Astrocyte (in vitro differentiated cells and primary cell): ENCODE results near the gene BCAS1. TPM values are rescaled to one million over a fixed set of nuclear protein-coding genes. Genes with fewer than 3 reads are reported as not detected.
"Not testable (repeated sequence)": the region's sequence is repeated elsewhere in the genome, so short reads cannot be mapped to it uniquely, and the experiment has no call there.

Experiments
- DNase-seq: peaks from one replicate; pipeline ENCODE4 v3.0.0-alpha.2; 2010; ENCODE audit warnings: low read depth
- FAIRE-seq: peaks from 2 replicates; lab custom pipeline; 2011; peaks lifted over from hg19 to GRCh38; lab: Jason Lieb, UNC
- H2AFZ ChIP-seq: 2 replicates; pipeline ENCODE4 v1.6.0; 2012; ENCODE audit warnings: low read depth, low read length, inconsistent platforms
- H3K27ac ChIP-seq: 2 replicates; pipeline ENCODE4 v1.5.1; 2011; ENCODE audit warnings: low read depth, low read length, inconsistent platforms
- H3K27me3 ChIP-seq: 2 replicates; pipeline ENCODE4 v1.6.0; 2011; ENCODE audit warnings: low read length, inconsistent platforms; ENCODE audit not compliant: insufficient read depth
- H3K36me3 ChIP-seq: 2 replicates; pipeline ENCODE4 v1.5.1; 2011; ENCODE audit warnings: low read length, inconsistent platforms; ENCODE audit not compliant: insufficient read depth
- H3K4me1 ChIP-seq: 2 replicates; pipeline ENCODE4 v1.5.1; 2011; ENCODE audit warnings: low read length, inconsistent platforms; ENCODE audit not compliant: insufficient read depth
- H3K4me2 ChIP-seq: 2 replicates; pipeline ENCODE4 v1.6.0; 2012; ENCODE audit warnings: low read length, inconsistent platforms
- H3K4me3 ChIP-seq: 2 replicates; pipeline ENCODE4 v1.5.1; 2011; ENCODE audit warnings: low read depth, mild to moderate bottlenecking, low read length, inconsistent platforms; ENCODE audit not compliant: insufficient read depth
- H3K79me2 ChIP-seq: 2 replicates; pipeline ENCODE4 v1.6.0; 2012; ENCODE audit warnings: mild to moderate bottlenecking, low read length, inconsistent platforms; ENCODE audit not compliant: insufficient read depth
- H3K9ac ChIP-seq: 2 replicates; pipeline ENCODE4 v1.6.0; 2012; ENCODE audit warnings: mild to moderate bottlenecking, low read length, inconsistent platforms
- H3K9me3 ChIP-seq: 2 replicates; pipeline ENCODE4 v1.5.1; 2012; ENCODE audit warnings: low read depth, mild to moderate bottlenecking, low read length, inconsistent platforms; ENCODE audit not compliant: insufficient read depth
- H4K20me1 ChIP-seq: 2 replicates; pipeline ENCODE4 v1.6.0; 2012; ENCODE audit warnings: low read length, inconsistent platforms; ENCODE audit not compliant: insufficient read depth
- H3K27ac Mint-ChIP-seq: one replicate; pipeline ENCODE4 v1.8.0; 2021; ENCODE audit warnings: mild to moderate bottlenecking, mixed read lengths; ENCODE audit not compliant: unreplicated experiment
- H3K27me3 Mint-ChIP-seq: one replicate; pipeline ENCODE4 v1.8.0; 2021; ENCODE audit warnings: low read depth, mixed read lengths; ENCODE audit not compliant: unreplicated experiment
- H3K36me3 Mint-ChIP-seq: one replicate; pipeline ENCODE4 v1.8.0; 2021; ENCODE audit warnings: low read depth, mixed read lengths; ENCODE audit not compliant: unreplicated experiment
- H3K4me1 Mint-ChIP-seq: one replicate; pipeline ENCODE4 v1.8.0; 2021; ENCODE audit warnings: low read depth, mixed read lengths; ENCODE audit not compliant: unreplicated experiment
- H3K4me3 Mint-ChIP-seq: one replicate; pipeline ENCODE4 v1.8.0; 2021; ENCODE audit warnings: mild to moderate bottlenecking, moderate library complexity, mixed read lengths; ENCODE audit not compliant: unreplicated experiment
- H3K9me3 Mint-ChIP-seq: one replicate; pipeline ENCODE4 v1.8.0; 2021; ENCODE audit warnings: mild to moderate bottlenecking, mixed read lengths; ENCODE audit not compliant: unreplicated experiment
- EZH2 ChIP-seq: IDR thresholded peaks from 2 replicates; pipeline ENCODE4 v1.6.1; 2012; ENCODE audit warnings: mild to moderate bottlenecking, low read length, inconsistent platforms; ENCODE audit not compliant: insufficient read depth
- total RNA-seq: library from RNA; stranded (reverse); gene quantifications from 2 replicates; pipeline ENCODE4 v1.2.1, GENCODE V29; 2021
- TF ChIP-seq, protein P1 (sequence below): IDR thresholded peaks from 2 replicates; pipeline ENCODE4 v1.5.1; 2011; ENCODE audit warnings: low read depth, mild to moderate bottlenecking, inconsistent platforms, low read length, moderate library complexity; ENCODE audit not compliant: insufficient read depth

The BCAS1 gene
- total RNA-seq, 1 donor from 2014 or later, result not detected

DNA sequence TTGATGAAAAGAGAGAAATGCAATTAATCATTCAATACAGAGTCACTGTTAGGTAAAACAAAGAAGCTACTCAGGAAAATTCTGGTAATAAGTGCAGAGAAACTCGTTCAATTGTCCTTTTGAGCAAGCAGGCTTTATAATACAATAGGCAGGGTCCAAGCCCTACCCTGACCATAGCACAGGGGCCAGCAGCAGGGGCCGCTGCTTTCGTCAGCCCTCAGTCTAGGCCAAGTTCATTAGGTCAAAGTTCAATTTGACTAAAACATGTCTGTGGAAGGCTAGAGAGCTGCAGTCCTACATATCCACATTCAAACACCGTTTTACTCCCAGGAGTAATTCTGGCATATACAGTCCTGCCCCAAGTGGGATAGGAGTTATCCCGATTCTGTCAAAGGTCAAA lies 94.6 kb downstream of the BCAS1 start:
- no peak for FAIRE-seq

DNA sequence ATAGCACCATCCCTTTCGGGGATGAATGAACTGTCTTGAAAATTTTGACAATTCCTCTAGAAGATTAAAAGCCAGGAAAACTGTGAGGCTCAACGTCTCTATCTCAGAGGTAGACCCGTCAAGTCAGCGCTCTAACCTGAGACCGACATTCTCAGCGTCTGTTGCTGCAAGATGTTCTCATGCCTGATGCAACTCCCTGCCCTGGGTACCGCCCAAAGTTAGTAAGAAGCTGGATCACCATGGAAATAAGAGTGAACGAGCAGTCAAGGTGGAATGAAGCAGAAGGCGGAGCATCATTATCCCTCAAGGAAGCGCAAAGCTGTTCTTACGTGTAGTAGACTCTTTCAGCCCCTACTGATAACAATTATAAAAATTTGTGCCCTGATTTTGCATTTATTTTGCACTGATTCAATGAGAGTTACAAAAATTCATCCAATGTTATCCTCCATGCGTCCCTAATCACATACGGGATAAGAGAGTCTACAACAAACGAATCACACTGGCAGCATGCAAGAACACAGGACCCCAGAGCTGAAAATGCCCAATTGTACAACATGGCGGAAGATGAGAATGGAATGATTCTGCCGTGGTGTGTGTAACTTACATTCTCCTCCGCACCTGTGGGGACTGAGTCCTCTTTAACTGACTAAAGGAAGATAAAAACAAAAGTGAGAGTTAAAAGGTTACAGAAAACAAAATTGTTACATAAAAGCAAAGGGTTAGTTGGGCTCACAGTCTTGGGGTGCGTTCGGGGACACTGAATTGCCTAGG lies 95.4 kb downstream of the BCAS1 start:
- Histone ChIP-seq H3K27ac (no peak overlapping the region), H3K9me3 (no peaks in the 10 kb centered on the region), H3K36me3 (no peaks in the 10 kb centered on the region), H3K79me2 (no peaks in the 10 kb centered on the region), H3K9ac (no peak overlapping the region), H3K4me3 (no peak overlapping the region), H3K27me3 (no peaks in the 10 kb centered on the region), H2AFZ (no peak overlapping the region), H4K20me1 (no peaks in the 10 kb centered on the region), H3K4me1 (no peaks in the 10 kb centered on the region), H3K4me2 (no peak overlapping the region)
- no peak for TF ChIP-seq EZH2
- TF ChIP-seq, protein P1, sequence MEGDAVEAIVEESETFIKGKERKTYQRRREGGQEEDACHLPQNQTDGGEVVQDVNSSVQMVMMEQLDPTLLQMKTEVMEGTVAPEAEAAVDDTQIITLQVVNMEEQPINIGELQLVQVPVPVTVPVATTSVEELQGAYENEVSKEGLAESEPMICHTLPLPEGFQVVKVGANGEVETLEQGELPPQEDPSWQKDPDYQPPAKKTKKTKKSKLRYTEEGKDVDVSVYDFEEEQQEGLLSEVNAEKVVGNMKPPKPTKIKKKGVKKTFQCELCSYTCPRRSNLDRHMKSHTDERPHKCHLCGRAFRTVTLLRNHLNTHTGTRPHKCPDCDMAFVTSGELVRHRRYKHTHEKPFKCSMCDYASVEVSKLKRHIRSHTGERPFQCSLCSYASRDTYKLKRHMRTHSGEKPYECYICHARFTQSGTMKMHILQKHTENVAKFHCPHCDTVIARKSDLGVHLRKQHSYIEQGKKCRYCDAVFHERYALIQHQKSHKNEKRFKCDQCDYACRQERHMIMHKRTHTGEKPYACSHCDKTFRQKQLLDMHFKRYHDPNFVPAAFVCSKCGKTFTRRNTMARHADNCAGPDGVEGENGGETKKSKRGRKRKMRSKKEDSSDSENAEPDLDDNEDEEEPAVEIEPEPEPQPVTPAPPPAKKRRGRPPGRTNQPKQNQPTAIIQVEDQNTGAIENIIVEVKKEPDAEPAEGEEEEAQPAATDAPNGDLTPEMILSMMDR, result no peak
- DNase-seq, result no peak
- Mint-ChIP-seq H3K36me3 (no peaks in the 10 kb centered on the region), H3K27me3 (no peaks in the 10 kb centered on the region), H3K4me3 (no peak overlapping the region), H3K27ac (no peak overlapping the region), H3K9me3 (peaks cover 9% of the 10 kb centered on the region), H3K4me1 (no peaks in the 10 kb centered on the region)
- no peak for FAIRE-seq

More for the DNA sequence above, 94.6 kb downstream of the BCAS1 start:
- no peaks in the 10 kb centered on the region for H3K27me3 Mint-ChIP-seq
- no peaks in the 10 kb centered on the region for H3K27me3 ChIP-seq
- no peaks in the 10 kb centered on the region for H3K36me3 Mint-ChIP-seq
- H3K4me3 Mint-ChIP-seq, result no peak overlapping the region
- H3K27ac Mint-ChIP-seq, result no peak overlapping the region
- H3K4me1 ChIP-seq, result no peaks in the 10 kb centered on the region
- H3K9ac ChIP-seq, result no peak overlapping the region
- no peaks in the 10 kb centered on the region for H3K79me2 ChIP-seq
- TF ChIP-seq, protein P1, result no peak
- TF ChIP-seq EZH2, result no peak
- H3K36me3 ChIP-seq, result no peaks in the 10 kb centered on the region
- DNase-seq, result no peak
- H3K4me1 Mint-ChIP-seq, result no peaks in the 10 kb centered on the region
- no peak overlapping the region for H3K4me3 ChIP-seq
- H3K27ac ChIP-seq, result no peak overlapping the region
- no peak overlapping the region for H2AFZ ChIP-seq
- H4K20me1 ChIP-seq, result no peaks in the 10 kb centered on the region
- peaks cover 9% of the 10 kb centered on the region for H3K9me3 Mint-ChIP-seq
- no peaks in the 10 kb centered on the region for H3K9me3 ChIP-seq
- H3K4me2 ChIP-seq, result no peak overlapping the region

DNA sequence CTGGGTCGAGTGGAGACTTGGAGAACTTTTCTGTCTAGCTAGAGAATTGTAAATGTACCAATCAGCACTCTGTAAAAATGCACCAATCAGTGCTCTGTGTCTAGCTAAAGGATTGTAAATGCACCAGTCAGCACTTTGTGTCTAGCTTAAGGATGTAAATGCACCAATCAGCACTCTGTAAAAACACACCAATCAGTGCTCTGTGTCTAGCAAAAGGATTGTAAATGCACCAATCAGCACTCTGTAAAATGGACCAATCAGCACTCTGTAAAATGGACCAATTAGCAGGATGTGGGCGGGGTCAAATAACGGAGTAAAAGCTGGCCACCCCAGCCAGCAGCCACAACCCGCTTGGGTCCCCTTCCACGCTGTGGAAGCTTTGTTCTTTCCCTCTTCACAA lies 96.5 kb downstream of the BCAS1 start:
- H3K4me3 ChIP-seq, H3K36me3 ChIP-seq, H3K36me3 Mint-ChIP-seq, H3K9me3 ChIP-seq, H3K9ac ChIP-seq, H3K27me3 Mint-ChIP-seq, H3K4me3 Mint-ChIP-seq, H3K27me3 ChIP-seq, H3K9me3 Mint-ChIP-seq, DNase-seq, H4K20me1 ChIP-seq, H3K4me1 Mint-ChIP-seq, H3K4me1 ChIP-seq, FAIRE-seq, H3K27ac Mint-ChIP-seq, H3K27ac ChIP-seq, H3K4me2 ChIP-seq, H3K79me2 ChIP-seq, H2AFZ ChIP-seq: not testable (repeated sequence)
